Mesodermal cell (in vitro differentiated cells): Measurements from ENCODE around the gene SLC22A1.
"Not testable (repeated sequence)": the region's sequence is repeated elsewhere in the genome, so short reads cannot be mapped to it uniquely, and the experiment has no call there.

Experiments used
- H3K27ac ChIP-seq: 2 replicates; pipeline ENCODE4 v1.7.0; 2013; ENCODE audit warnings: mild to moderate bottlenecking, low read depth, low read length, moderate library complexity; ENCODE audit not compliant: severe bottlenecking
- H3K36me3 ChIP-seq: 2 replicates; pipeline ENCODE4 v1.7.1; 2013; ENCODE audit warnings: mild to moderate bottlenecking, low read length, moderate library complexity; ENCODE audit not compliant: control insufficient read depth, insufficient read depth
- H3K4me1 ChIP-seq: one replicate; pipeline ENCODE4 v1.7.1; 2013; ENCODE audit warnings: mild to moderate bottlenecking, low read length; ENCODE audit not compliant: insufficient read depth, control insufficient read depth, poor library complexity, severe bottlenecking
- H3K4me3 ChIP-seq: 2 replicates; pipeline ENCODE4 v1.7.0; 2013; ENCODE audit warnings: low read length, control low read depth, mild to moderate bottlenecking; ENCODE audit not compliant: insufficient read depth, poor library complexity, severe bottlenecking; ENCODE audit errors: extremely low read depth
- H3K9me3 ChIP-seq: 2 replicates; pipeline ENCODE4 v1.7.1; 2013; ENCODE audit warnings: mild to moderate bottlenecking, low read length, moderate library complexity; ENCODE audit not compliant: control insufficient read depth
- WGBS, 2 experiments: methylation state at CpG; one replicate each; pipeline ENCODE4 v1.1.5; 2013; ENCODE audit warnings: missing lambda C conversion rate in 2 of 2; ENCODE audit not compliant: insufficient coverage in 2 of 2; 5-methylcytosine and 5-hydroxymethylcytosine counted together

The SLC22A1 gene

GRCh38 chr6:160110586-160111123 lies 11.0 kb upstream of the SLC22A1 start:
- Histone ChIP-seq H3K27ac (no peak overlapping the region), H3K36me3 (peaks cover 45% of the 10 kb centered on the region), H3K4me3 (no peak overlapping the region), H3K9me3 (no peaks in the 10 kb centered on the region), H3K4me1 (no peaks in the 10 kb centered on the region)

GRCh38 chr6:160111806-160112205 lies 9.8 kb upstream of the SLC22A1 start:
- no peak overlapping the region for H3K27ac ChIP-seq
- WGBS, 2 experiments: 73 to 80% methylated on average over 3 to 4 of the region's 4 CpGs
- H3K9me3 ChIP-seq: peaks cover 3% of the 10 kb centered on the region
- no peak overlapping the region for H3K4me3 ChIP-seq
- peaks cover 37% of the 10 kb centered on the region for H3K36me3 ChIP-seq
- H3K4me1 ChIP-seq: no peaks in the 10 kb centered on the region

- 92 to 100% methylated on average over 4 to 6 of the region's 6 CpGs for WGBS, 2 experiments
- H3K27ac ChIP-seq: no peak overlapping the region
- H3K36me3 ChIP-seq: peaks cover 34% of the 10 kb centered on the region
- H3K4me3 ChIP-seq: no peak overlapping the region
- H3K9me3 ChIP-seq: peaks cover 6% of the 10 kb centered on the region
- no peaks in the 10 kb centered on the region for H3K4me1 ChIP-seq
These were observed 8.9 kb upstream of the SLC22A1 start for GRCh38 chr6:160112628-160113299.

- not testable (repeated sequence) for H3K27ac ChIP-seq, H3K9me3 ChIP-seq, H3K4me3 ChIP-seq, H3K4me1 ChIP-seq
- H3K36me3 ChIP-seq: peaks cover 22% of the 10 kb centered on the region
- 97 to 100% methylated on average over 3 to 19 of the region's 29 CpGs for WGBS, 2 experiments
These were observed 7.1 kb upstream of the SLC22A1 start for GRCh38 chr6:160114536-160114935.

GRCh38 chr6:160115421-160115820 lies 6.2 kb upstream of the SLC22A1 start:
- H3K9me3 ChIP-seq: peaks cover 6% of the 10 kb centered on the region
- no peaks in the 10 kb centered on the region for H3K4me1 ChIP-seq
- H3K4me3 ChIP-seq: no peak overlapping the region
- WGBS, 2 experiments: 93 to 97% methylated on average over 3 of the region's 3 CpGs
- no peak overlapping the region for H3K27ac ChIP-seq
- H3K36me3 ChIP-seq: peaks cover 16% of the 10 kb centered on the region

GRCh38 chr6:160116411-160116810 lies 5.2 kb upstream of the SLC22A1 start:
- Histone ChIP-seq H3K27ac (no peak overlapping the region), H3K4me1 (no peaks in the 10 kb centered on the region), H3K4me3 (no peak overlapping the region), H3K36me3 (peaks cover 14% of the 10 kb centered on the region), H3K9me3 (peaks cover 6% of the 10 kb centered on the region)
- 89% methylated on average over 1 of the region's 2 CpGs; no CpG with 5 or more reads in 1 of the 2 experiments for WGBS, 2 experiments

GRCh38 chr6:160117137-160117536 lies 4.5 kb upstream of the SLC22A1 start:
- H3K36me3 ChIP-seq: peaks cover 14% of the 10 kb centered on the region
- H3K27ac ChIP-seq: no peak overlapping the region
- peaks cover 6% of the 10 kb centered on the region for H3K9me3 ChIP-seq
- H3K4me1 ChIP-seq: no peaks in the 10 kb centered on the region
- WGBS, 2 experiments: 93 to 98% methylated on average over 5 to 6 of the region's 6 CpGs
- H3K4me3 ChIP-seq: no peak overlapping the region

- peaks cover 9% of the 10 kb centered on the region for H3K36me3 ChIP-seq
- H3K27ac ChIP-seq: no peak overlapping the region
- 87 to 91% methylated on average over 3 to 4 of the region's 5 CpGs for WGBS, 2 experiments
- peaks cover 6% of the 10 kb centered on the region for H3K9me3 ChIP-seq
- H3K4me3 ChIP-seq: no peak overlapping the region
- H3K4me1 ChIP-seq: no peaks in the 10 kb centered on the region
These were observed 2.9 kb upstream of the SLC22A1 start for GRCh38 chr6:160118620-160119229.

- peaks cover 6% of the 10 kb centered on the region for H3K9me3 ChIP-seq
- no peak overlapping the region for H3K4me3 ChIP-seq
- H3K27ac ChIP-seq: no peak overlapping the region
- H3K4me1 ChIP-seq: no peaks in the 10 kb centered on the region
- H3K36me3 ChIP-seq: peaks cover 9% of the 10 kb centered on the region
- WGBS, 2 experiments: 86% methylated on average over 1 of the region's 1 CpG; no CpG with 5 or more reads in 1 of the 2 experiments
These were observed 1.5 kb upstream of the SLC22A1 start for GRCh38 chr6:160120087-160120486.

GRCh38 chr6:160121981-160122380 lies 366 bp downstream of the SLC22A1 start:
- peaks cover 1% of the 10 kb centered on the region for H3K9me3 ChIP-seq
- whole genome bisulfite sequencing, 2 experiments: 87 to 89% methylated on average over 12 to 13 of the region's 14 CpGs
- H3K36me3 ChIP-seq: peaks cover 5% of the 10 kb centered on the region
- no peak overlapping the region for H3K4me3 ChIP-seq
- H3K4me1 ChIP-seq: no peaks in the 10 kb centered on the region
- no peak overlapping the region for H3K27ac ChIP-seq

- WGBS, 2 experiments: 89 to 95% methylated on average over 4 of the region's 5 CpGs
- H3K9me3 ChIP-seq: no peaks in the 10 kb centered on the region
- no peak overlapping the region for H3K27ac ChIP-seq
- H3K4me1 ChIP-seq: no peaks in the 10 kb centered on the region
- no peak overlapping the region for H3K4me3 ChIP-seq
- H3K36me3 ChIP-seq: no peaks in the 10 kb centered on the region
These were observed 1.1 kb downstream of the SLC22A1 start for GRCh38 chr6:160122744-160123143.
